Astrocyte (in vitro differentiated cells and primary cell): ENCODE measurements around the gene LST1. TPM values are rescaled to one million over a fixed set of nuclear protein-coding genes. Genes with fewer than 3 reads are reported as not detected.

Experiments
- DNase-seq: peaks from one replicate; pipeline ENCODE4 v3.0.0-alpha.2; 2010; ENCODE audit warnings: low read depth
- FAIRE-seq: peaks from 2 replicates; lab custom pipeline; 2011; peaks lifted over from hg19 to GRCh38; lab: Jason Lieb, UNC
- H2AFZ ChIP-seq: 2 replicates; pipeline ENCODE4 v1.6.0; 2012; ENCODE audit warnings: low read depth, low read length, inconsistent platforms
- H3K27ac ChIP-seq: 2 replicates; pipeline ENCODE4 v1.5.1; 2011; ENCODE audit warnings: low read depth, low read length, inconsistent platforms
- H3K27me3 ChIP-seq: 2 replicates; pipeline ENCODE4 v1.6.0; 2011; ENCODE audit warnings: low read length, inconsistent platforms; ENCODE audit not compliant: insufficient read depth
- H3K36me3 ChIP-seq: 2 replicates; pipeline ENCODE4 v1.5.1; 2011; ENCODE audit warnings: low read length, inconsistent platforms; ENCODE audit not compliant: insufficient read depth
- H3K4me1 ChIP-seq: 2 replicates; pipeline ENCODE4 v1.5.1; 2011; ENCODE audit warnings: low read length, inconsistent platforms; ENCODE audit not compliant: insufficient read depth
- H3K4me2 ChIP-seq: 2 replicates; pipeline ENCODE4 v1.6.0; 2012; ENCODE audit warnings: low read length, inconsistent platforms
- H3K4me3 ChIP-seq: 2 replicates; pipeline ENCODE4 v1.5.1; 2011; ENCODE audit warnings: low read depth, mild to moderate bottlenecking, low read length, inconsistent platforms; ENCODE audit not compliant: insufficient read depth
- H3K79me2 ChIP-seq: 2 replicates; pipeline ENCODE4 v1.6.0; 2012; ENCODE audit warnings: mild to moderate bottlenecking, low read length, inconsistent platforms; ENCODE audit not compliant: insufficient read depth
- H3K9ac ChIP-seq: 2 replicates; pipeline ENCODE4 v1.6.0; 2012; ENCODE audit warnings: mild to moderate bottlenecking, low read length, inconsistent platforms
- H3K9me3 ChIP-seq: 2 replicates; pipeline ENCODE4 v1.5.1; 2012; ENCODE audit warnings: low read depth, mild to moderate bottlenecking, low read length, inconsistent platforms; ENCODE audit not compliant: insufficient read depth
- H4K20me1 ChIP-seq: 2 replicates; pipeline ENCODE4 v1.6.0; 2012; ENCODE audit warnings: low read length, inconsistent platforms; ENCODE audit not compliant: insufficient read depth
- H3K27ac Mint-ChIP-seq: one replicate; pipeline ENCODE4 v1.8.0; 2021; ENCODE audit warnings: mild to moderate bottlenecking, mixed read lengths; ENCODE audit not compliant: unreplicated experiment
- H3K27me3 Mint-ChIP-seq: one replicate; pipeline ENCODE4 v1.8.0; 2021; ENCODE audit warnings: low read depth, mixed read lengths; ENCODE audit not compliant: unreplicated experiment
- H3K36me3 Mint-ChIP-seq: one replicate; pipeline ENCODE4 v1.8.0; 2021; ENCODE audit warnings: low read depth, mixed read lengths; ENCODE audit not compliant: unreplicated experiment
- H3K4me1 Mint-ChIP-seq: one replicate; pipeline ENCODE4 v1.8.0; 2021; ENCODE audit warnings: low read depth, mixed read lengths; ENCODE audit not compliant: unreplicated experiment
- H3K4me3 Mint-ChIP-seq: one replicate; pipeline ENCODE4 v1.8.0; 2021; ENCODE audit warnings: mild to moderate bottlenecking, moderate library complexity, mixed read lengths; ENCODE audit not compliant: unreplicated experiment
- H3K9me3 Mint-ChIP-seq: one replicate; pipeline ENCODE4 v1.8.0; 2021; ENCODE audit warnings: mild to moderate bottlenecking, mixed read lengths; ENCODE audit not compliant: unreplicated experiment
- EZH2 ChIP-seq: IDR thresholded peaks from 2 replicates; pipeline ENCODE4 v1.6.1; 2012; ENCODE audit warnings: mild to moderate bottlenecking, low read length, inconsistent platforms; ENCODE audit not compliant: insufficient read depth
- total RNA-seq: library from RNA; stranded (reverse); gene quantifications from 2 replicates; pipeline ENCODE4 v1.2.1, GENCODE V29; 2021
- TF ChIP-seq, protein P1 (sequence below): IDR thresholded peaks from 2 replicates; pipeline ENCODE4 v1.5.1; 2011; ENCODE audit warnings: low read depth, mild to moderate bottlenecking, inconsistent platforms, low read length, moderate library complexity; ENCODE audit not compliant: insufficient read depth

The LST1 gene
- total RNA-seq, 1 donor from 2014 or later = not detected

DNA sequence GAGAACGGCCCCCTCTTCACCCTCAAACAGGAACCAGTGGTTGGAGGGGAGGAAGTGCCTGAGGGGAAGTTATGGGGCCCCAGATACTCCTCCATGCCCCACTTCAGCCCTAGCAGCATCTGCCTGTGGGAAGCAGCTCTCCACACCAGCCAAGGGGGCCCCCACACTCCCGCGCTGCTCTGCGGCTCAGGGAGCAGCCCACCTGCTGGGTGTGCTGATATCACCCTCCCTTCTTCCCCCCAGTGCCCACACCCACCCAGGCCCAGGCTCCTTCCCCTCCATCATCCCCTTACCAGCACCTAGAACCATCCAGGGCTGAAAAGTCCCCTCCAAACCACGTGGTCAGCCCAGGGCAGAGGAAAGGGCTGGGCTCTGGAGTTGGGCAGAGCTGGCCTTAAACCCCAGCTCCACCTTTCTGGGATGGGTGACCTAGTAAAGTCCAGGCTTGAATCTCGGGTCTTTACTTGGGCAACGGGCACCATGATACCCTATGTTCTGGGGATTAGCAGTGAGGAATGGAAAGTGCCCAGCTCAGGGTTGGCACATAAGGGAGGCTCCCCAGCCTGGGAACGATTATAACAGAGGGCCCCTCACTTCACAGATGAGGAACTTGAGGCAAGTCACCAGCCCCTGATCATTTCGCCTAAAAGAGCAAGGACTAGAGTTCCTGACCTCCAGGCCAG lies 663 bp downstream of the LST1 start:
- Mint-ChIP-seq H3K9me3 (no peaks in the 10 kb centered on the region), H3K27ac (no peak overlapping the region), H3K4me3 (no peak overlapping the region), H3K27me3 (peaks cover 8% of the 10 kb centered on the region), H3K36me3 (no peaks in the 10 kb centered on the region), H3K4me1 (peaks cover 3% of the 10 kb centered on the region)
- Histone ChIP-seq H3K27me3 (no peaks in the 10 kb centered on the region), H3K4me1 (no peaks in the 10 kb centered on the region), H3K9me3 (no peaks in the 10 kb centered on the region), H3K79me2 (no peaks in the 10 kb centered on the region), H4K20me1 (no peaks in the 10 kb centered on the region), H3K27ac (no peak overlapping the region), H2AFZ (no peak overlapping the region), H3K4me3 (no peak overlapping the region), H3K9ac (no peak overlapping the region), H3K36me3 (no peaks in the 10 kb centered on the region), H3K4me2 (no peak overlapping the region)
- TF ChIP-seq, protein P1, sequence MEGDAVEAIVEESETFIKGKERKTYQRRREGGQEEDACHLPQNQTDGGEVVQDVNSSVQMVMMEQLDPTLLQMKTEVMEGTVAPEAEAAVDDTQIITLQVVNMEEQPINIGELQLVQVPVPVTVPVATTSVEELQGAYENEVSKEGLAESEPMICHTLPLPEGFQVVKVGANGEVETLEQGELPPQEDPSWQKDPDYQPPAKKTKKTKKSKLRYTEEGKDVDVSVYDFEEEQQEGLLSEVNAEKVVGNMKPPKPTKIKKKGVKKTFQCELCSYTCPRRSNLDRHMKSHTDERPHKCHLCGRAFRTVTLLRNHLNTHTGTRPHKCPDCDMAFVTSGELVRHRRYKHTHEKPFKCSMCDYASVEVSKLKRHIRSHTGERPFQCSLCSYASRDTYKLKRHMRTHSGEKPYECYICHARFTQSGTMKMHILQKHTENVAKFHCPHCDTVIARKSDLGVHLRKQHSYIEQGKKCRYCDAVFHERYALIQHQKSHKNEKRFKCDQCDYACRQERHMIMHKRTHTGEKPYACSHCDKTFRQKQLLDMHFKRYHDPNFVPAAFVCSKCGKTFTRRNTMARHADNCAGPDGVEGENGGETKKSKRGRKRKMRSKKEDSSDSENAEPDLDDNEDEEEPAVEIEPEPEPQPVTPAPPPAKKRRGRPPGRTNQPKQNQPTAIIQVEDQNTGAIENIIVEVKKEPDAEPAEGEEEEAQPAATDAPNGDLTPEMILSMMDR = no peak
- no peak for TF ChIP-seq EZH2
- DNase-seq (no peak), FAIRE-seq (no peak)

DNA sequence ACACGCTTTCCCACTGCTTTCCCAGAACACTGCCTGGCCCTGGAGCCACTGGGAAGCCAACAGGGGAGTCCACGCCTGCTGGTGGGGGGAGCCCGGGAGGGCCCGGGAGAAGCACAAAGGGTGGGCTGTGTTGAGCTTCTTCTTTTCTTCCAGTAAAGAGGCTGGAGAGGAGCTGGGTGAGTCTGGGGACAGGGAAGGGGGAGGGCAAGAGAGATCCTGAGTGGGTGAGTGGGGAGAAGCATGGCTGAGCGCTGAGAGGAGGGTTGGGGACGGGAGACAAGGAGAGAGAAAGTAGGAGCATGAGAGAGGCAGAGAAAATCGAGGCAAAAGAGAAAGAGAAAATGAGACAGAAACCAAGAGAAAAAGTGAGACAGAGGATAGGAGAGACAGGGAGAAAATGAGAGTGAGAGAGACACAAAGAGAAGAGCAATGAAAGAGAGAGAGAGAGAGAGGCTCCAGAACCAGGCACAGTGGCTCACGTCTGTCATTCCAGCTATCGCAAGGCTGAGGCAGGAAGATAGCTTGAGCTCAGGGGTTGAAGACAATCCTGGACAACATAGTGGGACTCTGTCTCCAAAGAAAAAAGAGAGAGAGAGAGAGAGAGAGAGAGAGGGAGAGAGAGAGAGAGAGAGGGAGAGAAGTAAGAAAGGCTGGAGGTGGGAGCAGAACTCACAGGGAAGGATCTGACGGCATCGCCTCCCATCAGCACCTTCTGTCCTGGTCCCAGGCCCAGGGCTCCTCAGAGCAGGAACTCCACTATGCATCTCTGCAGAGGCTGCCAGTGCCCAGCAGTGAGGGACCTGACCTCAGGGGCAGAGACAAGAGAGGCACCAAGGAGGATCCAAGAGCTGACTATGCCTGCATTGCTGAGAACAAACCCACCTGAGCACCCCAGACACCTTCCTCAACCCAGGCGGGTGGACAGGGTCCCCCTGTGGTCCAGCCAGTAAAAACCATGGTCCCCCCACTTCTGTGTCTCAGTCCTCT lies 2.0 kb downstream of the LST1 start:
- no peaks in the 10 kb centered on the region for H3K79me2 ChIP-seq
- no peak overlapping the region for H3K4me3 ChIP-seq
- H3K36me3 ChIP-seq = no peaks in the 10 kb centered on the region
- no peaks in the 10 kb centered on the region for H3K9me3 ChIP-seq
- H3K27ac Mint-ChIP-seq = no peak overlapping the region
- H3K4me3 Mint-ChIP-seq = no peak overlapping the region
- no peaks in the 10 kb centered on the region for H4K20me1 ChIP-seq
- no peaks in the 10 kb centered on the region for H3K27me3 ChIP-seq
- H2AFZ ChIP-seq = no peak overlapping the region
- H3K4me1 Mint-ChIP-seq = no peaks in the 10 kb centered on the region
- no peak for TF ChIP-seq EZH2
- TF ChIP-seq, protein P1 = no peak
- no peak overlapping the region for H3K4me2 ChIP-seq
- H3K9me3 Mint-ChIP-seq = no peaks in the 10 kb centered on the region
- no peaks in the 10 kb centered on the region for H3K4me1 ChIP-seq
- DNase-seq (no peak), FAIRE-seq (no peak)
- peaks cover 8% of the 10 kb centered on the region for H3K27me3 Mint-ChIP-seq
- H3K36me3 Mint-ChIP-seq = no peaks in the 10 kb centered on the region
- H3K9ac ChIP-seq = no peak overlapping the region
- H3K27ac ChIP-seq = no peak overlapping the region
